Myocyte (in vitro differentiated cells): Measurements from ENCODE around the gene NEK8. TPM values are rescaled to one million over a fixed set of nuclear protein-coding genes. Genes with fewer than 3 reads are reported as not detected.
A peak's percentile ranks its signal among the peaks of the same experiment; 100 is the strongest.
"Not testable (repeated sequence)": the region's sequence is repeated elsewhere in the genome, so short reads cannot be mapped to it uniquely, and the experiment has no call there.

ENCODE experiments used
- DNase-seq: peaks from one replicate; pipeline ENCODE4 v3.0.0-alpha.2; 2012; ENCODE audit warnings: low read depth
- total RNA-seq: library from RNA; depleted of rRNA; stranded (reverse); fragments of >200 nt; gene quantifications from 2 replicates; pipeline ENCODE4 v1.2.3, GENCODE V29; 2014

The NEK8 gene
- total RNA-seq, 1 donor from 2014 or later, result 6.0 TPM

DNA sequence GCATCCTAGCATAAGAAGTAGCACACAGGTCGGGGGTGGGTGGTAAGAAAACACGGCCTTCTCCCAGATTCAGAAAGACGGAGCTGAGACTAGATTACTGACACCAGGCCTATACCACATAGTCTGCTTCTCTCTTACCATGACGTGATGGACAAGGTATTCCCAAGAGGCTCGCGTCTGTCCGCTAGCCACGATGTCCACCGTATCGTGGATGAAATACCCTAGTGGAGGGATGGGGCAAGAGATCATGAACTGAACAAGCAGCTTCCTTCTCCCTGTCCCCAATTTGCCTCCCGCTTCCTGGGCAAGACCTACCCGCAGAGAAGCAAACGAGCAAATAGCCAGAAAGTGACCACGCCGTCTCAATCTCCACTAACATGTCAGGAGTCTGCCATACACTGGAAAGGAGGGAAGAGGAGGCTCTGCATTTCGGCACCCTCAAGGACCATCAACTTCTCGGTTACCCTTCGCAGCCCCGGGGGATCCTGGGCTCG, 3.4 kb upstream of the NEK8 start:
- DNase-seq, result peak; percentile 53

GRCh38 chr17:28725660-28726225, 2.8 kb upstream of the NEK8 start:
- DNase-seq, result peak; percentile 58

DNA sequence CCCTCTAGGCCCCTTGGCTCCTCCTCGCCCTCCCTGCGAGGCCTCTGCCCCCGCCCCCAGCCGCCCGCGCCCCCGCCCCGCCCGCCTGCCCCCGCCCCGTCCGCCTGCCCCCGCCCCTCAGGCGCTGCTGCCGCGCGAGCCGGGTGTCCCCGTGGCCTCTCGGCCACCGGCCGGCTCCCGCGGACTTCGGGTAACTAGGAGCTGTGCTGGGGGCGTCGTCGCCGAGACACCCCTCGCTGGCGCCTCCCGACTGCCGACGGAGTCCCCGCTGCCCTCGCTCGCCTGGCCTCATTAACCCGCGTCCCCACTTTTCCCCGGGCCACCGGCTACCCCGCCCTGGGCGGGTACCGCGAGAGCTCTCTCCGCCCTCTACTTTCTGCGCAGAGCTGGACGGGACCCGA, 2.4 kb upstream of the NEK8 start, which contains the start of gene TLCD1:
Gene TLCD1, minus strand, starts transcription at position 8 of the 401 bp plus-strand sequence. CDS start 136 bp downstream, outside the sequence.
- DNase-seq, result peak; percentile 81

DNA sequence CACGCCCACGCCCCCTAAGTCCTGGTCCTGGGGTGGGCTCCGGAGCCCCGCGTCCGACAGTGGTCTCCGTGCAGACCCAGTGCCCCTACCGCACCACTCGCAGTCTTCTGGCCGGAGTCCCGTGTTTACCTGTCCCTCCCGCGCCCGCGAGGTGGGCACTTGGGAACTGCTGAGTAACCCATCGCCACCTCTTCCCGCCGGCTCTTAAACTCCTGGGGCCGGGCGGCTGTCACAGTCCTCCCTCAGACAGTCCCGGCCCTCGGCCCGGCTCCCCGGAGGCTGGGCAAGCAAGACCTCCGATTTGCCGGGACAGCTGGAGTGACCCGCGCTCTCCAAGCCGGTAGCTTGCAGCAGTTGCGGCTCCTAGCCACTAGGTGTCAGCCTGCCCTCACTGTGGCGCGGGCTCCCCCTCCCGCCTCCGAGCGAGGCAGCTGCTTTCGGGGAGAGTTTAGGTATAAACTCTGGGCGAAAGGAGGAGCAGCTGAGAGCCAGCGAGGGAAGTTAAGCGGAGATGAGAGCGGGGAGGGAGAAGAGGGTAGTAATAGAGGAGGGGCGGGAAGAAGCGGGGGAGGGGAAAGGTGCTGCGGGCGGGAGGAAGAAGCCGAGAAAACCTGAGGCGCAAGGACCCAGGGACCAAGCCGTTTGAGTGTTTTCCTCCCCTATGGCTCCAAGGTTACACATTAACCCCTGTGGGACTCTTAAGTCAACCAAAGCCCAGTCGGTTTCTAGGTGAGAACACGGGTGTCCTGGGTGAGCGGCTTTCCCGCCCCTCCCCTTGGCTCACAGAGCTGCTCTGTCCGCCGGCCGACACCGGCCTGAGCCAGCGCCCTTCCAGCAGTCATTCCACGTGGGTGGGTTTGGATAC, 1.7 kb upstream of the NEK8 start:
- DNase-seq, result peak; percentile 96

GRCh38 chr17:28729950-28730330, 1.4 kb downstream of the NEK8 start:
- DNase-seq, result no peak

DNA sequence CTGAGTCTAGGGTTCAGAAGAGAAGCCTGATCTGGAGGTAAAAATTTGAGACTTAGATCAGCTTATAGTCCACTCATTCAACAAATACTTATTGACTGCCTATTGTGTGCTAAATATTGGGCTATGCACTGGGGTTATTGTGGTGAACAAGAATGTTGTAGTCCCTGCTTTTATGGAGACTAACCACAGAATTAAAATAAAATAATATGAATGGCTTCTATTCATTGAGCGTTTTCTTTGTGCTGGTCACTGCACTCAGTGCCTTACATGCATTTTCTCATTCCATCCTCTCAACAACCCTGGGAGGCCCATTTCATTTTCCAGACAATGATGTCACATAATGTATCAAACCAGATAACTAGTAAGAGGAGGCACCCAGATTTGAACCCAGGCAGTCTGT, 4.8 kb downstream of the NEK8 start:
- no peak for DNase-seq

DNA sequence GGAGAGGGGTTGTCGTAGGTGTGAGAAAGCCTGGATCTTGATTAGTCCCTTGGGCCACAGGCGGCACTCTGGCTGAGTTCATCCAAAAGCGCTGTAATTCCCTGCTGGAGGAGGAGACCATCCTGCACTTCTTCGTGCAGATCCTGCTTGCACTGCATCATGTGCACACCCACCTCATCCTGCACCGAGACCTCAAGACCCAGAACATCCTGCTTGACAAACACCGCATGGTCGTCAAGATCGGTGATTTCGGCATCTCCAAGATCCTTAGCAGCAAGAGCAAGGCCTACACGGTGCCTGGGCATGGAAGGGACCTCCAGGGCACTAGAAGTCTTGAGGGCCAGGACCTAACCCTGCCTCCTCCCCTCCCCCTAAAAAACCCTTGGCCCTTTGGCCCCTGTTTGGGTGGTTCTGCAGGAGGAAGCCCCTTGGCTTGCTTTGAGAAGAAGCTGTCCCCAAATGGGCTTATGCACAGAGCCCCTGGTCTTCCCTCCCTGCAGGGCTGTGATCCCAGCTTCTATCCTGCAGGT, 6.2 kb downstream of the NEK8 start:
- DNase-seq, result no peak

- DNase-seq, result peak; percentile 83
These were observed 6.7 kb downstream of the NEK8 start for GRCh38 chr17:28735242-28735722.

DNA sequence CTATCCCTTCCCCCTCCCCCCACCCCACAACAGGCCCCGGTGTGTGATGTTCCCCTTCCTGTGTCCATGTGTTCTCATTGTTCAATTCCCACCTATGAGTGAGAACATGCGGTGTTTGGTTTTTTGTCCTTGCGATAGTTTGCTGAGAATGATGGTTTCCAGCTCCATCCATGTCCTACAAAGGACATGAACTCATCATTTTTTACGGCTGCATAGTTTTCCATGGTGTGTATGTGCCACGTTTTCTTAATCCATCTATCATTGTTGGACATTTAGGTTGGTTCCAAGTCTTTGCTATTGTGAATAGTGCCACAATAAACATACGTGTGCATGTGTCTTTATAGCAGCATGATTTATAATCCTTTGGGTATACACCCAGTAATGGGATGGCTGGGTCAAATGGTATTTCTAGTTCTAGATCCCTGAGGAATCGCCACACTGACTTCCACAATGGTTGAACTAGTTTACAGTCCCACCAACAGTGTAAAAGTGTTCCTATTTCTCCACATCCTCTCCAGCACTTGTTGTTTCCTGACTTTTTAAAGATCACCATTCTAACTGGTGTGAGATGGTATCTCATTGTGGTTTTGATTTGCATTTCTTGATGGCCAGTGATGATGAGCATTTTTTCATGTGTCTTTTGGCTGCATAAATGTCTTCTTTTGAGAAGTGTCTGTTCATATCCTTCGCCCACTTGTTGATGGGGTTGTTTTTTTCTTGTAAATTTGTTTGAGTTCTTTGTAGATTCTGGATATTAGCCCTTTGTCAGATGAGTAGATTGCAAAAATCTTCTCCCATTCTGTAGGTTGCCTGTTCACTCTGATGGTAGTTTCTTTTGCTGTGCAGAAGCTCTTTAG, 7.6 kb downstream of the NEK8 start:
- not testable (repeated sequence) for DNase-seq

- no peak for DNase-seq
These were observed 8.7 kb downstream of the NEK8 start for GRCh38 chr17:28737316-28737715.

DNA sequence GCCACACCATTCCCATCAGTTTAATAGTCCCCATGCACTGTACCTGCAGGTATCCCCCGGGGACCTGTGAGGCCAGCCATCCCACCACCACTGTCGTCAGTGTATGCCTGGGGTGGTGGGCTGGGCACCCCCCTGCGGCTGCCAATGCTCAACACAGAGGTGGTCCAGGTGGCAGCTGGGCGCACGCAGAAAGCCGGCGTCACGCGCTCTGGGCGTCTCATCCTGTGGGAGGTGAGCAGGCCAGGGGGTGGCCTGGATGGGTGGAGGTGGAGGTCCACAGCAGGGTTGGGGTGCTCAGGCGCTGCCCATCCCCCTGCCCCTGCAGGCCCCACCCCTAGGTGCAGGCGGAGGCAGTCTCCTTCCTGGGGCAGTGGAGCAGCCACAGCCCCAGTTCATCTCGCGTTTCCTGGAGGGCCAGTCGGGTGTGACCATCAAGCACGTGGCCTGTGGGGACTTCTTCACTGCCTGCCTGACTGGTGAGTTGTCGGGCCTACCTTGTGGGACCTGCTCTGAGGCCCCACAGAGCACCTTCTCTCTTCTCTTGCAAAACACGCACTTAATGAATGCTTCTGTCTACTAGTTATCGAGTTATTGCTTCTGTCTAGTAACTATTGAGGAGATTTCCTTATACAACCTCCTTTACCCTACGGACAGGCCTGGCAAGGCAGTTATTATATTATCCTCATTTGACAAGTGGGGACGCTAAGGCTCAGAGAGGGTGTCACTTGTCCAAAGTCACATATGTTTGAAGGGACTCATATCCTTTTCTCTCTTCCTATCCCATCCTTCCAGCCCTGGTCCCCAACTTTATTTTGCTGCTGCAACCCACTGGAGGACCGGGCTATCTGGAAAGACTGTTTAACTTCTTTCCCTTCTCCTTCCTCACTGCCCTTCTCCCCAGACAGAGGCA, 9.4 kb downstream of the NEK8 start:
- no peak for DNase-seq

- no peak for DNase-seq
These were observed 10.2 kb downstream of the NEK8 start for GRCh38 chr17:28738680-28739384.

DNA sequence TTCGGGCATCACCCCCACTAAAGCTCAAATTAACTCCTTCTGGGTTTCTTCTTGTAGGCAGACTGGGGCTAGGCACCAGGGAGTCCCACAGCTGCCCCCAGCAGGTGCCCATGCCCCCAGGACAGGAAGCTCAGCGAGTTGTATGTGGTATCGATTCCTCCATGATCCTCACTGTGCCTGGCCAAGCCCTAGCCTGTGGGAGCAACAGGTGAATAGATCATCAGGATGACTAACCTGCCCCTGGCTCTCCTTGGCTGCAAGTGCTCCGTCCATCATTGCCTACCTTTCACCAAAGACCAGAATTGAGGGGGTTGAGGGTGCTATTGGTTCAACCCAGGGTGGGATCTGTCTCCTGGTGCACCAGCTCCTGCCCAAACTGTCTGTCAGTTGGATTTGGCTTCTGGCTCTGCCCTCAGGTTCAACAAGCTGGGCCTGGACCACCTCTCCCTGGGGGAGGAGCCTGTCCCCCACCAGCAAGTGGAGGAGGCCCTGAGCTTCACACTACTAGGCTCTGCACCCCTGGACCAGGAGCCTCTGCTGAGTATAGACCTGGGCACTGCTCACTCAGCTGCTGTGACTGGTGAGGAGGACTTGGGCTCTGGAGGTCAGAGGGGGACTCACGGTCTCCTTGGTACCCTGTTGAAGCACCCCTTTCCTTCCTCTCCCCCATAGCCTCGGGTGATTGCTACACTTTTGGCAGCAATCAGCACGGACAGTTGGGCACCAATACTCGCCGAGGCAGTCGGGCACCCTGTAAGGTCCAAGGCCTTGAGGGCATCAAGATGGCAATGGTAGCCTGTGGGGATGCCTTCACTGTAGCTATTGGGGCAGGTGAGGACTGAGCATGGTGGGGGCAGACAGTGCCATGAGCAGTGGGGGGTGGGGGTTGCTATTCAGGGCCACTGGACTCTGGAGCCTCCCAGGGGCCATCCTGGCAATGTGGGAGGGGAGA, 12.1 kb downstream of the NEK8 start:
- no peak for DNase-seq

DNA sequence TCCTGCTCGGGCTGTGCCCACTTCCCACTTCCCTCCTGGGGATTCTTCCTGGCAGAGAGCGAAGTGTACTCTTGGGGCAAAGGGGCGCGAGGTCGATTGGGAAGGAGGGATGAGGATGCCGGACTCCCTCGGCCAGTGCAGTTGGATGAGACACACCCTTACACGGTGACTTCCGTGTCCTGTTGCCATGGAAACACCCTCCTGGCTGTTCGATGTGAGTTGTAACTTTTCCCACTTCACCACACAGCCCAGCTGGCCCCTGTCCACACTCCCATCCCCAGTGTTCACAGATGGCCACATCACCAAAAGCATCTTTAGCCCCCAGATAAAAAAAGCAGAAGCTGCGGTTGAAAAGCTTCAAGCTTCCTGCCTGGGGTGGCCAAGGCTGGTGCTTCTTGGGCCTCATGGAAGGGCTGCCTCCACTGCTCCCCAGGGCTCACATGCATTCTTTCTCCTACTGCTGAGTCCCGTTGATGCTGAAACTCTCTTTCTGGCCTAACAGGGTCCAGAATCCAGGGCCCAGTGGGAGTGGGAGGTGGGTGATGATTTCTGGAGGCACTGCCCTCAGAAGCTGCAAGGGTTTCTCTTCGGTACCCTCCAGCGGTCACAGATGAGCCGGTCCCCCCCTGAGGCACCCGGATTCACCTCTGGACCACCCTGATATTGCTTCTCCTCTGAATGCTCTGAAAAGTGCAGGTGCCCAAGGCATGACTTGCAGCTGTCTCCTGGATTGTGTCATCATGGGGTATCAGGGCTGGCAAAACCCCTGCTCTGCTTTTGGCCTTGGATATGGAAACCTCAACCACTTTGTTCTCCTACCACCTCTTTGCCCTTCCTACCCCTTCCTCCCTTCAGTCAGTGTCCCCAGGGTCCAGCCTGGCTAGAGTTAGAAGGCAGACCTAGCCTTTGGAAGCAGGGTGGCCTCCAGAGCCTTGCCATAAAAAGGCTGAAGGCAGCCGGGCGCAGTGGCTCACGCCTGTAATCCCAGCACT, 13.1 kb downstream of the NEK8 start:
- peak; percentile 55 for DNase-seq

- peak; percentile 97 for DNase-seq
These were observed 14.9 kb downstream of the NEK8 start, which contains the start of gene TRAF4 for GRCh38 chr17:28743243-28744103. TSS of gene TRAF4 (plus strand) at chr17:28744011. CDS start at chr17:28744113, 102 bp downstream.
